Neural crest cell (in vitro differentiated cells): Measurements from ENCODE around the gene LARP1. TPM values are rescaled to one million over a fixed set of nuclear protein-coding genes. Genes with fewer than 3 reads are reported as not detected.

Source experiments
- DNase-seq: peaks from one replicate; pipeline ENCODE4 v3.0.0; 2021; ENCODE audit warnings: low read depth, mixed read lengths, low spot score
- H3K27ac Mint-ChIP-seq: one replicate; pipeline ENCODE4 v1.8.0; 2021; ENCODE audit warnings: mild to moderate bottlenecking, mixed read lengths; ENCODE audit not compliant: unreplicated experiment
- H3K27me3 Mint-ChIP-seq: 2 replicates; pipeline ENCODE4 v1.8.0; 2021; ENCODE audit warnings: low read depth, mild to moderate bottlenecking, mixed read lengths
- H3K36me3 Mint-ChIP-seq: 2 replicates; pipeline ENCODE4 v1.8.0; 2021; ENCODE audit warnings: low read depth, mild to moderate bottlenecking, mixed read lengths
- H3K4me1 Mint-ChIP-seq: 2 replicates; pipeline ENCODE4 v1.8.0; 2021; ENCODE audit warnings: mixed read lengths
- H3K4me3 Mint-ChIP-seq: one replicate; pipeline ENCODE4 v1.8.0; 2021; ENCODE audit warnings: mild to moderate bottlenecking, mixed read lengths
- H3K9me3 Mint-ChIP-seq: 2 replicates; pipeline ENCODE4 v1.8.0; 2021; ENCODE audit warnings: mixed read lengths
- total RNA-seq: library from RNA; stranded (reverse); gene quantifications from 2 replicates; pipeline ENCODE4 v1.2.1, GENCODE V29; 2021
- TF ChIP-seq, protein P1 (sequence below): fragments of 200-600 bp; sonication (generic); conservative IDR thresholded peaks from 2 replicates; pipeline ENCODE4 v1.5.0; 2021; ENCODE audit warnings: antibody characterized with exemption, mild to moderate bottlenecking

The LARP1 gene
- total RNA-seq, 1 donor from 2014 or later, result 231 TPM

- no peak overlapping the region for H3K27ac Mint-ChIP-seq
- H3K4me1 Mint-ChIP-seq, result peaks cover 41% of the 10 kb centered on the region
- no peaks in the 10 kb centered on the region for H3K9me3 Mint-ChIP-seq
- no peaks in the 10 kb centered on the region for H3K27me3 Mint-ChIP-seq
- H3K4me3 Mint-ChIP-seq, result no peak overlapping the region
- TF ChIP-seq, protein P1, sequence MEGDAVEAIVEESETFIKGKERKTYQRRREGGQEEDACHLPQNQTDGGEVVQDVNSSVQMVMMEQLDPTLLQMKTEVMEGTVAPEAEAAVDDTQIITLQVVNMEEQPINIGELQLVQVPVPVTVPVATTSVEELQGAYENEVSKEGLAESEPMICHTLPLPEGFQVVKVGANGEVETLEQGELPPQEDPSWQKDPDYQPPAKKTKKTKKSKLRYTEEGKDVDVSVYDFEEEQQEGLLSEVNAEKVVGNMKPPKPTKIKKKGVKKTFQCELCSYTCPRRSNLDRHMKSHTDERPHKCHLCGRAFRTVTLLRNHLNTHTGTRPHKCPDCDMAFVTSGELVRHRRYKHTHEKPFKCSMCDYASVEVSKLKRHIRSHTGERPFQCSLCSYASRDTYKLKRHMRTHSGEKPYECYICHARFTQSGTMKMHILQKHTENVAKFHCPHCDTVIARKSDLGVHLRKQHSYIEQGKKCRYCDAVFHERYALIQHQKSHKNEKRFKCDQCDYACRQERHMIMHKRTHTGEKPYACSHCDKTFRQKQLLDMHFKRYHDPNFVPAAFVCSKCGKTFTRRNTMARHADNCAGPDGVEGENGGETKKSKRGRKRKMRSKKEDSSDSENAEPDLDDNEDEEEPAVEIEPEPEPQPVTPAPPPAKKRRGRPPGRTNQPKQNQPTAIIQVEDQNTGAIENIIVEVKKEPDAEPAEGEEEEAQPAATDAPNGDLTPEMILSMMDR, result no peak
- no peaks in the 10 kb centered on the region for H3K36me3 Mint-ChIP-seq
- no peak for DNase-seq
These were observed 23.4 kb downstream of the LARP1 start for GRCh38 chr5:154778534-154778933.

DNA sequence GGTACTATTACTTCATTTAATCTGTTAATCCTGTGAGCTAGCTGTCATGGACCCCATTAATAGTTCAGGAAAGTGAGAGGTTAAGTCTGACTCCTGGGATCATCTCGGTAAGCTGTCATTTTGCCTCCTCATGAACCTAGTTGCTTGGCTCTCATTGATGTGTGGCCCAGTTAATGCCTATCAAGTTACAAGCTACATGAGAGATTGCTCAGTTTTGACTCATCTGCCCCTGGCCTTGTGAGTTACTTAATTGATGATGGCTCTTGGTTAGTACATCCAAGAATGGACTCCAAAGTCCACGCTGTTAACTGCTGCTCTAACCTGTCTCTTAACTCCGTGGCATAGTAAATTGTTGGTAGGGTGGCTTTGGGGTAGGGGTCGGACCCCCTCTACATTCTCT lies 23.9 kb downstream of the LARP1 start:
- Mint-ChIP-seq H3K4me3 (no peak overlapping the region), H3K27me3 (no peaks in the 10 kb centered on the region), H3K4me1 (peaks cover 47% of the 10 kb centered on the region), H3K9me3 (no peaks in the 10 kb centered on the region), H3K27ac (no peak overlapping the region), H3K36me3 (no peaks in the 10 kb centered on the region)
- TF ChIP-seq, protein P1, result no peak
- no peak for DNase-seq

- H3K4me1 Mint-ChIP-seq, result peaks cover 50% of the 10 kb centered on the region
- H3K36me3 Mint-ChIP-seq, result no peaks in the 10 kb centered on the region
- H3K9me3 Mint-ChIP-seq, result no peaks in the 10 kb centered on the region
- H3K4me3 Mint-ChIP-seq, result no peak overlapping the region
- H3K27me3 Mint-ChIP-seq, result no peaks in the 10 kb centered on the region
- DNase-seq, result no peak
- TF ChIP-seq, protein P1, result no peak
- peak overlapping the region; percentile 27 for H3K27ac Mint-ChIP-seq
These were observed 25.0 kb downstream of the LARP1 start for GRCh38 chr5:154780128-154780527.

DNA sequence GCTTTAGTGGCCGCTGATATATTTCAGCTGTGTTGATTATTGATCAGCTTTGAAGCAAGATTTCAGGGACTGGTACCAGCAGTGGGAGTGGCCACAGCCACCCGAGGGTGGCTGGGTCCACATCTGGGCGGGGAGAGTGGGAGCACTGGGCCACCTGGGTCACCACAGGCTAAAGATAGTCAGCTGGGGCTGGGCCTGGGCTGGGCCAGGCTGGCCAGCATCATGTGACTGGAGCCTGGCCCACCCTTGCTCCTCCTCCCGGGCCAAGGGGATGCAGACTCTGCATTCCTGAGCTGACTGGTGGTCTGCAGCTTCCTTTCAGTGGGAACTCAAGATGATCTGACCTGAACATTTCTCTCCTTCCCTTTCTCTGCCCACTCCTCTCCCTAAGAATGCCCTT lies 27.1 kb downstream of the LARP1 start:
- TF ChIP-seq, protein P1, result no peak
- no peak overlapping the region for H3K4me3 Mint-ChIP-seq
- H3K4me1 Mint-ChIP-seq, result peaks cover 57% of the 10 kb centered on the region
- no peak for DNase-seq
- H3K27ac Mint-ChIP-seq, result no peak overlapping the region
- H3K9me3 Mint-ChIP-seq, result no peaks in the 10 kb centered on the region
- no peaks in the 10 kb centered on the region for H3K36me3 Mint-ChIP-seq
- H3K27me3 Mint-ChIP-seq, result no peaks in the 10 kb centered on the region

DNA sequence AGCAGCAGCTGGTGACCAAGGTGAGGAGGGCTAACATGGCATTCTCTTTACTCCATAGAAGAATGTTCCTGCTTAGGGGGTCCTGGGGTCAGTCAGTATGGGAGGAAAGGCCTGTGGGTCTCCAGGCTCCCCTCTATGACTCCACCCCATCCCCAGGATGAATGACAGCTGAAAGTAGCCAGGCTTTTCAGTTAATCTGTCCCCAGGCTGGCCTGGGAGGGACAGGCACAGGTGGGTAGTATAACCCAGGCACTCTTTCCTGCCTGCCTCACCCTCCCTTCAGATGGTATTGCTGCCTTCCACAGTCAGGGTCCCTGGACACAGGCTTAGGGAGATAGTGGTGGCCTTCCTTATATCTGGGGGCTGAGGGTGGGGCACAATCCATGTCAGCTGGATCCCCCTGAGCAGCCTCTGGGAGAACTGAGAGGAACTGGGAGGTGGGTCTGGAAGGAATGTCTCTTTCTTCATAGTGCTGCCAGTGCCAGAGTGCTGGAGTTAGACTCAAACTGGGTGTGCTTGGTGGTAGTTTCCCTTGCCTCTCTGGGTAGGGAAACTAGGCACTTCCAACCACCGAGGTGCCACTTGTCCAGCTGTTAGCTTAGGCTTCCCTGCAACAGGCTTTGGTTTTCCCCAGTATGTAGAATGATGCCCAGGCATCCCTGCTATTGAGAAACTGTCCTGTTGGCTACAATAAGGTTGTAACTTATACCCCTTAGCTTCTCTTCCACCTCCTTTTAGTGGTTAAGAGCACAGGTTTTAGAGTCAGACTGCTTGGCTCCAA lies 27.8 kb downstream of the LARP1 start:
- Mint-ChIP-seq H3K36me3 (no peaks in the 10 kb centered on the region), H3K4me3 (no peak overlapping the region), H3K9me3 (no peaks in the 10 kb centered on the region), H3K27me3 (no peaks in the 10 kb centered on the region), H3K27ac (peak overlapping the region; percentile 31), H3K4me1 (peaks cover 57% of the 10 kb centered on the region)
- TF ChIP-seq, protein P1, result no peak
- DNase-seq, result no peak
